ENCODE results near the gene ATP10A. TPM values are rescaled to one million over a fixed set of nuclear protein-coding genes. Genes with fewer than 3 reads are reported as not detected.
"Not testable (repeated sequence)": the region's sequence is repeated elsewhere in the genome, so short reads cannot be mapped to it uniquely, and the experiment has no call there.

The ATP10A gene
- total and polyA plus RNA-seq, 9 of the 15 experiments (the other 6 are each of a cell fraction or from before 2014, with no cell fraction given) = 0.09 TPM; not detected in 8

DNA sequence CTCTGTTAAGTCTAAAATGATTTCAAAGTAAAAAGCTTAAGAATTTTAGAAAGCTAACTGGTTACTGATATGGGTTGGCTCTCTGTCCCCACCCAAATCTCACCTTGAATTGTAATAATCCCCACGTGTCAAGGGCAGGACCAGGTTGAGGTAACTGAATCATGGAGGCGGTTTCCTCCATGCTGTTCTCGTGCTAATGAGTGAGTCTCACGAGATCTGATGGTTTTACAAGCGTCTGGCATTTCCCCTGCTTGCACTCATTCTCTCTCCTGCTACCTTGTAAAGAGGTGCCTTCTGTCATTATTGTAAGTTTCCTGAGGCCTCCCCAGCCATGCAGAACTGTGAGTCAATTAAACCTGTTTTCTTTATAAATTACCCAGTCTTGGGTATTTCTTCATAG is 7.1 kb downstream of the ATP10A start:
- H3K4me3 ChIP-seq; H3K9ac ChIP-seq (ENCODE audit: insufficient read depth in 1 of 2, low read depth in 2 of 2, low read length in 2 of 2); H3K9me3 ChIP-seq (replicated peaks; ENCODE audit: control insufficient read depth, insufficient read depth, low read depth, low read length); ATAC-seq; H3K4me2 ChIP-seq (ENCODE audit: insufficient read depth, low read length); H4K20me1 ChIP-seq (replicated peaks; ENCODE audit: control insufficient read depth, insufficient read depth, low read length); H3K79me2 ChIP-seq (ENCODE audit: control insufficient read depth, insufficient read depth, low read length); DNase-seq (ENCODE audit: extremely low read depth in 1 of 4, low spot score in 3 of 4); H3K4me1 ChIP-seq (replicated peaks in 1 of 2; ENCODE audit: control insufficient read depth in 2 of 2, insufficient read depth in 2 of 2, low read length in 2 of 2); H3K27me3 ChIP-seq (ENCODE audit: control insufficient read depth in 2 of 2, insufficient read depth in 2 of 2, low read length in 2 of 2); H3K9me1 ChIP-seq (ENCODE audit: control insufficient read depth, insufficient read depth, low read length); in situ Hi-C loops (cut with MboI); H2AFZ ChIP-seq (ENCODE audit: low read depth, low read length); intact Hi-C loops (cut with micrococcal nuclease); H3K27ac ChIP-seq (ENCODE audit: extremely low read depth, low read depth, low read length); FAIRE-seq; BruUV-seq (replicated peaks); H3K36me3 ChIP-seq (ENCODE audit: control insufficient read depth, insufficient read depth, low read length); CTCF ChIA-PET (ENCODE audit: low intra/inter-chr PET ratio): not testable (repeated sequence)
- POLR2A ChIA-PET = interaction anchor here (1.7 kb wide), 1 partner anchor 11 kb away, joined by 5 read pairs; no protein-coding TSS in a partner anchor
- WGBS (ENCODE audit: insufficient coverage, low coverage, missing lambda C conversion rate) = 0% methylated on average over 5 of the region's 5 CpGs
- TF ChIP-seq CHD2 (IDR thresholded peaks at IDR 0.05; ENCODE audit: low read depth, low read length) = peak; percentile 80

DNA sequence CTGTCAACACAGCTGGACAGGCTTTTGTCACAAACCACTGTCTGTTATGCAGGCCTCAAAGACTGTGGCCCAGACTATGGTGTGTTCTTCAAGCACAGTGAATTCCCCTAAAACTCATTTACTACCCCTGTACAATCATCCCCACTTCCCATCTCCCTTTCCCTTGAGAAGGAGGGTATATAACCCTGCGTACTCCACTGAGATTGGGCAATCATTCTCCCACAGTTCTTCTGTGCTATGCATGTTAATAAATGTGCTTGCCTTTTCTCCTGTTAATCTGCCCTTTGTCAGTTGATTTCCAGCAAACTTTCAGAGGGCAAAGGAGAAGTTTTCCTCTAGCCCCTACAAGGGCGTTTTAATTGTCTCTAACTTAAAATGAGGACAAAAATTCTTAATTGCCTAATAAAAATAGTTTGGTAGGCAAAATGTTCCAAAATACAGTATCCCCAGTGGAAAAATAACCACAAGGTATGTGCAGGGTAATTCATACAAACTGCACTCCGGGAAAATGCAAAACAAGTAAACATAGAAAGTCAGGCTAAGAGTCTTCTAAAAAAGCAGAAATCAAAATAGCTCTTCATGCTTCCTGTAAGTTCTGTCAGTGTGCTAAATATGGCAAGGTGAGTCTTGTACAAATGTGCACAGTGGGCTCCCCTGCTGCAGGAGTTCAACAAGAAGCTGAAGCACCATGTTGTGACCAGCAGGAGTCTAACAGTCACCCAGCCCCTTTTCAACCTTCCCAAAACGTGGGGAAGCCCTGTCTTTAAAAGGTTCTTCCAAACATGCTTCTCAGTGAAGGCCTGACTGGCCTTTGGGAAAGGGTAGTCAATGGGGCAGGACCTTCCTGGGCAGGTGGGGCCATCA is 10.2 kb downstream of the ATP10A start:
- Histone ChIP-seq H3K9ac (ENCODE audit: insufficient read depth in 1 of 2, low read depth in 2 of 2, low read length in 2 of 2) (no peak overlapping the region), H2AFZ (ENCODE audit: low read depth, low read length) (no peak overlapping the region), H3K27me3 (ENCODE audit: control insufficient read depth in 2 of 2, insufficient read depth in 2 of 2, low read length in 2 of 2) (peaks cover 0 to 4% of the 10 kb centered on the region in 2 experiments; a peak in 1 of 5 replicates), H4K20me1 (replicated peaks; ENCODE audit: control insufficient read depth, insufficient read depth, low read length) (no peaks in the 10 kb centered on the region; the same call in 1 of the 2 replicates), H3K9me1 (ENCODE audit: control insufficient read depth, insufficient read depth, low read length) (no peaks in the 10 kb centered on the region), H3K79me2 (ENCODE audit: control insufficient read depth, insufficient read depth, low read length) (no peaks in the 10 kb centered on the region), H3K4me2 (ENCODE audit: insufficient read depth, low read length) (no peak overlapping the region), H3K9me3 (replicated peaks; ENCODE audit: control insufficient read depth, insufficient read depth, low read depth, low read length) (no peaks in the 10 kb centered on the region), H3K27ac (ENCODE audit: extremely low read depth, low read depth, low read length) (no peak overlapping the region), H3K4me3 (no peak overlapping the region), H3K36me3 (ENCODE audit: control insufficient read depth, insufficient read depth, low read length) (no peaks in the 10 kb centered on the region), H3K4me1 (replicated peaks in 1 of 2; ENCODE audit: control insufficient read depth in 2 of 2, insufficient read depth in 2 of 2, low read length in 2 of 2) (peaks cover 4% of the 10 kb centered on the region in 2 experiments; a peak in 2 of 5 replicates)
- no peak for FAIRE-seq
- 0% methylated on average over 4 of the region's 4 CpGs for WGBS (ENCODE audit: insufficient coverage, low coverage, missing lambda C conversion rate)
- DNase-seq (ENCODE audit: extremely low read depth in 1 of 4, low spot score in 3 of 4) = no peak
- ChIA-PET POLR2A (no interaction called here), CTCF (ENCODE audit: low intra/inter-chr PET ratio) (no interaction called here)
- in situ Hi-C loops (cut with MboI) (no loop called here), intact Hi-C loops (cut with micrococcal nuclease) (no loop called here)
- BruUV-seq (replicated peaks) = no TSS peak
- TF ChIP-seq SMC3 (conservative IDR thresholded peaks at IDR 0.05; ENCODE audit: insufficient read depth, low read depth, low read length) (no peak), ZNF232 (CRISPR knock-in tag; IDR thresholded peaks at IDR 0.05) (no peak)
- TF ChIP-seq, protein P1, sequence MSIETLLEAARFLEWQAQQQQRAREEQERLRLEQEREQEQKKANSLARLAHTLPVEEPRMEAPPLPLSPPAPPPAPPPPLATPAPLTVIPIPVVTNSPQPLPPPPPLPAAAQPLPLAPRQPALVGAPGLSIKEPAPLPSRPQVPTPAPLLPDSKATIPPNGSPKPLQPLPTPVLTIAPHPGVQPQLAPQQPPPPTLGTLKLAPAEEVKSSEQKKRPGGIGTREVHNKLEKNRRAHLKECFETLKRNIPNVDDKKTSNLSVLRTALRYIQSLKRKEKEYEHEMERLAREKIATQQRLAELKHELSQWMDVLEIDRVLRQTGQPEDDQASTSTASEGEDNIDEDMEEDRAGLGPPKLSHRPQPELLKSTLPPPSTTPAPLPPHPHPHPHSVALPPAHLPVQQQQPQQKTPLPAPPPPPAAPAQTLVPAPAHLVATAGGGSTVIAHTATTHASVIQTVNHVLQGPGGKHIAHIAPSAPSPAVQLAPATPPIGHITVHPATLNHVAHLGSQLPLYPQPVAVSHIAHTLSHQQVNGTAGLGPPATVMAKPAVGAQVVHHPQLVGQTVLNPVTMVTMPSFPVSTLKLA (conservative IDR thresholded peaks at IDR 0.05) = no peak
- ATAC-seq = no peak
